ENCODE measurements around the gene RPH3AL. TPM values are rescaled to one million over a fixed set of nuclear protein-coding genes. Genes with fewer than 3 reads are reported as not detected.
"Not testable (repeated sequence)": the region's sequence is repeated elsewhere in the genome, so short reads cannot be mapped to it uniquely, and the experiment has no call there.

RPH3AL gene
- polyA plus RNA-seq, 4 donors = 10.5 to 18.8 (median 12.0) TPM

- 89 to 91% (median 90%) methylated on average over 28 of the region's 28 CpGs for WGBS, 3 donors
- DNase-seq (no peak), FAIRE-seq (no peak)
- Histone ChIP-seq H3K27me3 (ENCODE audit: control insufficient read depth in 3 of 3, insufficient read depth in 3 of 3, low read length in 3 of 3) (no peaks in the 10 kb centered on the region), H3K36me3 (ENCODE audit: control insufficient read depth in 3 of 3, insufficient read depth in 2 of 3, low read depth in 1 of 3, low read length in 3 of 3) (peaks cover 0 to 15% (median 0%) of the 10 kb centered on the region in 3 donors), H3K4me3 (ENCODE audit: low read depth in 1 of 3, low read length in 3 of 3) (no peak overlapping the region), H3K27ac (ENCODE audit: low read depth in 1 of 3, low read length in 2 of 3) (no peak overlapping the region), H3K4me1 (ENCODE audit: control insufficient read depth in 3 of 3, insufficient read depth in 2 of 3, low read depth in 1 of 3, low read length in 2 of 3) (no peaks in the 10 kb centered on the region), H3K9me3 (ENCODE audit: control insufficient read depth in 2 of 2, insufficient read depth in 1 of 2, low read depth in 1 of 2, low read length in 1 of 2) (no peaks in the 10 kb centered on the region)
These were observed 78.4 kb downstream of the RPH3AL start for GRCh38 chr17:273981-274832.

DNA sequence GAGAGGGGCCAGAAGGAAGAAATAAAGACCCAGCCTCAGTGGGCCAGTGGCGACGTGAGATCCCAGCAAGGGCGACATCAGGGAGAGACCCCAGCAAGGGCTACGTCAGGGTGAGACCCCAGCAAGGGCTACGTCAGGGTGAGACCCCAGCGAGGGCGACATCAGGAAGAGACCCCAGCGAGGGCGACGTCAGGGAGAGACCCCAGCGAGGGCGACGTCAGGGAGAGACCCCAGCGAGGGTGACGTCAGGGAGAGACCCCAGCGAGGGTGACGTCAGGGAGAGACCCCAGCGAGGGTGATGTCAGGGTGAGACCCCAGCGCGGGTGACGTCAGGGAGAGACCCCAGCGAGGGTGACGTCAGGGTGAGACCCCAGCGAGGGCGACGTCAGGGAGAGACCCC, 79.8 kb downstream of the RPH3AL start:
- 80 to 86% (median 82%) methylated on average over 17 to 25 of the region's 26 CpGs for WGBS, 3 donors
- H3K36me3 ChIP-seq (ENCODE audit: control insufficient read depth in 3 of 3, insufficient read depth in 2 of 3, low read depth in 1 of 3, low read length in 3 of 3) = peaks cover 0 to 14% (median 0%) of the 10 kb centered on the region in 3 donors
- FAIRE-seq; H3K4me1 ChIP-seq (ENCODE audit: control insufficient read depth in 3 of 3, insufficient read depth in 2 of 3, low read depth in 1 of 3, low read length in 2 of 3); DNase-seq; H3K9me3 ChIP-seq (ENCODE audit: control insufficient read depth in 2 of 2, insufficient read depth in 1 of 2, low read depth in 1 of 2, low read length in 1 of 2); H3K4me3 ChIP-seq (ENCODE audit: low read depth in 1 of 3, low read length in 3 of 3); H3K27me3 ChIP-seq (ENCODE audit: control insufficient read depth in 3 of 3, insufficient read depth in 3 of 3, low read length in 3 of 3); H3K27ac ChIP-seq (ENCODE audit: low read depth in 1 of 3, low read length in 2 of 3): not testable (repeated sequence)

DNA sequence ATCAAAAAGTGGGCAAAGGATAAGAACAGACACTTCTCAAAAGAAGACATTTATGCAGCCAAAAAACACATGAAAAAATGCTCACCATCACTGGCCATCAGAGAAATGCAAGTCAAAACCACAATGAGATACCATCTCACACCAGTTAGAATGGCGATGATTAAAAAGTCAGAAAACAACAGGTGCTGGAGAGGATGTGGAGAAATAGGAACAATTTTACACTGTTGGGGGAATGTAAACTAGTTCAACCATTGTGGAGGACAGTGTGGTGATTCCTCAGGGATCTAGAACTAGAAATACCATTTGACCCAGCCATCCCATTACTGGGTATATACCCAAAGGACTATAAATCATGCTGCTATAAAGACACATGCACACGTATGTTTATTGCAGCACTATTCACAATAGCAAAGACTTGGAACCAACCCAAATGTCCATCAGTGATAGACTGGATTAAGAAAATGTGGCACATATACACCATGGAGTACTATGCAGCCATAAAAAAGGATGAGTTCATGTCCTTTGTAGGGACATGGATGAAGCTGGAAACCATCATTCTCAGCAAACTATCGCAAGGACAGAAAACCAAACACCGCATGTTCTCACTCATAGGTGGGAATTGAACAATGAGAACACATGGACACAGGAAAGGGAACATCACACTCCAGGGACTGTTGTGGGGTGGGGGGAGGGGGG, 80.5 kb downstream of the RPH3AL start:
- peaks cover 0 to 14% (median 0%) of the 10 kb centered on the region in 3 donors for H3K36me3 ChIP-seq (ENCODE audit: control insufficient read depth in 3 of 3, insufficient read depth in 2 of 3, low read depth in 1 of 3, low read length in 3 of 3)
- H3K27me3 ChIP-seq (ENCODE audit: control insufficient read depth in 3 of 3, insufficient read depth in 3 of 3, low read length in 3 of 3); H3K4me3 ChIP-seq (ENCODE audit: low read depth in 1 of 3, low read length in 3 of 3); H3K9me3 ChIP-seq (ENCODE audit: control insufficient read depth in 2 of 2, insufficient read depth in 1 of 2, low read depth in 1 of 2, low read length in 1 of 2); FAIRE-seq; H3K27ac ChIP-seq (ENCODE audit: low read depth in 1 of 3, low read length in 2 of 3); H3K4me1 ChIP-seq (ENCODE audit: control insufficient read depth in 3 of 3, insufficient read depth in 2 of 3, low read depth in 1 of 3, low read length in 2 of 3); DNase-seq: not testable (repeated sequence)
- 94 to 100% (median 95%) methylated on average over 1 of the region's 4 CpGs for WGBS, 3 donors

GRCh38 chr17:269616-270514, 82.7 kb downstream of the RPH3AL start:
- H3K27ac ChIP-seq (ENCODE audit: low read depth in 1 of 3, low read length in 2 of 3) = no peak overlapping the region
- DNase-seq (no peak), FAIRE-seq (no peak)
- no peak overlapping the region for H3K4me3 ChIP-seq (ENCODE audit: low read depth in 1 of 3, low read length in 3 of 3)
- WGBS, 3 donors = 89 to 92% (median 91%) methylated on average over 25 to 27 of the region's 27 CpGs
- H3K27me3 ChIP-seq (ENCODE audit: control insufficient read depth in 3 of 3, insufficient read depth in 3 of 3, low read length in 3 of 3) = no peaks in the 10 kb centered on the region
- H3K4me1 ChIP-seq (ENCODE audit: control insufficient read depth in 3 of 3, insufficient read depth in 2 of 3, low read depth in 1 of 3, low read length in 2 of 3) = no peaks in the 10 kb centered on the region
- H3K9me3 ChIP-seq (ENCODE audit: control insufficient read depth in 2 of 2, insufficient read depth in 1 of 2, low read depth in 1 of 2, low read length in 1 of 2) = no peaks in the 10 kb centered on the region
- peaks cover 0 to 14% (median 0%) of the 10 kb centered on the region in 3 donors for H3K36me3 ChIP-seq (ENCODE audit: control insufficient read depth in 3 of 3, insufficient read depth in 2 of 3, low read depth in 1 of 3, low read length in 3 of 3)

GRCh38 chr17:266701-267667, 85.6 kb downstream of the RPH3AL start:
- peak overlapping the region in 2 of 3 donors; percentile 45 to 68 for H3K27ac ChIP-seq (ENCODE audit: low read depth in 1 of 3, low read length in 2 of 3)
- WGBS, 3 donors = 60 to 88% (median 82%) methylated on average over 31 of the region's 31 CpGs
- no peaks in the 10 kb centered on the region for H3K27me3 ChIP-seq (ENCODE audit: control insufficient read depth in 3 of 3, insufficient read depth in 3 of 3, low read length in 3 of 3)
- FAIRE-seq = no peak
- H3K4me1 ChIP-seq (ENCODE audit: control insufficient read depth in 3 of 3, insufficient read depth in 2 of 3, low read depth in 1 of 3, low read length in 2 of 3) = no peaks in the 10 kb centered on the region
- H3K36me3 ChIP-seq (ENCODE audit: control insufficient read depth in 3 of 3, insufficient read depth in 2 of 3, low read depth in 1 of 3, low read length in 3 of 3) = peaks cover 0 to 31% (median 0%) of the 10 kb centered on the region in 3 donors
- DNase-seq = peak in 1 of 2 donors; percentile 21
- no peak overlapping the region for H3K4me3 ChIP-seq (ENCODE audit: low read depth in 1 of 3, low read length in 3 of 3)
- peaks cover 0 to 13% of the 10 kb centered on the region in 2 donors for H3K9me3 ChIP-seq (ENCODE audit: control insufficient read depth in 2 of 2, insufficient read depth in 1 of 2, low read depth in 1 of 2, low read length in 1 of 2)

DNA sequence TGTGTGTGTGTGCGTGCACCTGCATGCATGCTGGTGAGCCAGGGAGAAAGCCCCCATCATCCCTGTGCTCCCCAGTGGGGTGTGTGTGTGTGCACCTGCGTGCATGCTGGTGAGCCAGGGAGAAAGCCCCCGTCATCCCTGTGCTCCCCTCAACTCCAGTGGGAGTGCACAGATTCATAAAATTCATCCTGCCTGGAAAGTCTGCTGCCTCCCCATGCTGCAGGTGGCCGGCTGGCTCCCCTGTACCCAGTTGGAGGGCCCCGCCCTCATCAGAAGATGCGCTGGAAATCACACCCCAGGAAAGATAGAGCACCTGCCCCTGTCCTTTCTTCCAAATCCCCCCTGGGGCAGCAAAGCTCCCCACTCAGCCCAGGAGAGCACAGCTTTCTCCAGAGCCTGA, 86.4 kb downstream of the RPH3AL start:
- no peak overlapping the region for H3K27ac ChIP-seq (ENCODE audit: low read depth in 1 of 3, low read length in 2 of 3)

GRCh38 chr17:265718-266117, 86.9 kb downstream of the RPH3AL start:
- Histone ChIP-seq H3K27ac (ENCODE audit: low read depth in 1 of 3, low read length in 2 of 3) (no peak overlapping the region), H3K9me3 (ENCODE audit: control insufficient read depth in 2 of 2, insufficient read depth in 1 of 2, low read depth in 1 of 2, low read length in 1 of 2) (peaks cover 0 to 21% of the 10 kb centered on the region in 2 donors), H3K4me3 (ENCODE audit: low read depth in 1 of 3, low read length in 3 of 3) (no peak overlapping the region), H3K36me3 (ENCODE audit: control insufficient read depth in 3 of 3, insufficient read depth in 2 of 3, low read depth in 1 of 3, low read length in 3 of 3) (peaks cover 0 to 34% (median 0%) of the 10 kb centered on the region in 3 donors), H3K4me1 (ENCODE audit: control insufficient read depth in 3 of 3, insufficient read depth in 2 of 3, low read depth in 1 of 3, low read length in 2 of 3) (no peaks in the 10 kb centered on the region), H3K27me3 (ENCODE audit: control insufficient read depth in 3 of 3, insufficient read depth in 3 of 3, low read length in 3 of 3) (no peaks in the 10 kb centered on the region)
- no peak for FAIRE-seq
- DNase-seq = no peak
- 62 to 76% (median 75%) methylated on average over 10 of the region's 10 CpGs for WGBS, 3 donors

More for the DNA sequence above, 86.4 kb downstream of the RPH3AL start:
- peaks cover 0 to 34% (median 0%) of the 10 kb centered on the region in 3 donors for H3K36me3 ChIP-seq (ENCODE audit: control insufficient read depth in 3 of 3, insufficient read depth in 2 of 3, low read depth in 1 of 3, low read length in 3 of 3)
- 89 to 92% (median 89%) methylated on average over 5 to 6 of the region's 6 CpGs for WGBS, 3 donors
- no peak overlapping the region for H3K4me3 ChIP-seq (ENCODE audit: low read depth in 1 of 3, low read length in 3 of 3)
- H3K9me3 ChIP-seq (ENCODE audit: control insufficient read depth in 2 of 2, insufficient read depth in 1 of 2, low read depth in 1 of 2, low read length in 1 of 2) = peaks cover 0 to 19% of the 10 kb centered on the region in 2 donors
- no peaks in the 10 kb centered on the region for H3K4me1 ChIP-seq (ENCODE audit: control insufficient read depth in 3 of 3, insufficient read depth in 2 of 3, low read depth in 1 of 3, low read length in 2 of 3)
- no peaks in the 10 kb centered on the region for H3K27me3 ChIP-seq (ENCODE audit: control insufficient read depth in 3 of 3, insufficient read depth in 3 of 3, low read length in 3 of 3)
- FAIRE-seq (no peak), DNase-seq (no peak)
